Vagina (tissue), 2 donors: ENCODE data around the gene WSB1. TPM values are rescaled to one million over a fixed set of nuclear protein-coding genes. Genes with fewer than 3 reads are reported as not detected.

Experiments used
- DNase-seq, 2 donors: peaks; one replicate each; pipeline ENCODE4 v3.0.0-alpha.2; 2017; ENCODE audit errors: extremely low spot score in 2 of 2
- H3K27ac ChIP-seq: fragments of 200-600 bp; sonication (generic); one replicate; pipeline ENCODE4 v1.5.1; 2019
- H3K27me3 ChIP-seq: fragments of 200-600 bp; sonication (generic); one replicate; pipeline ENCODE4 v1.5.1; 2019
- H3K36me3 ChIP-seq, 2 donors: fragments of 200-600 bp; sonication (generic); one replicate each; pipeline ENCODE4 v1.5.1; 2017 to 2019
- H3K4me1 ChIP-seq: fragments of 200-600 bp; sonication (generic); one replicate; pipeline ENCODE4 v1.5.1; 2019
- H3K4me3 ChIP-seq, 2 donors: fragments of 200-600 bp; sonication (generic); 1 replicate in 1 of 2; 2 replicates in 1 of 2; pipeline ENCODE4 v1.5.1; 2016 to 2019
- H3K9me3 ChIP-seq: fragments of 200-600 bp; sonication (generic); one replicate; pipeline ENCODE4 v1.5.1; 2019
- CTCF ChIP-seq, 3 experiments: fragments of 450-650 bp in 2 of 3; fragments of 200-600 bp in 1 of 3; sonication (generic) in 1 of 3; IDR thresholded peaks; one replicate each; pipeline ENCODE4 v1.5.1; 2017 to 2019; ENCODE audit warnings: antibody characterized with exemption in 3 of 3, mild to moderate bottlenecking in 2 of 3, moderate library complexity in 2 of 3
- POLR2A ChIP-seq, 2 donors: fragments of 450-650 bp; IDR thresholded peaks; one replicate each; pipeline ENCODE4 v1.6.1; 2017; ENCODE audit warnings: antibody characterized with exemption in 2 of 2, mild to moderate bottlenecking in 2 of 2, moderate library complexity in 2 of 2
- POLR2AphosphoS5 ChIP-seq, 2 donors: sonication (generic); formaldehyde crosslinking; IDR thresholded peaks; one replicate each; pipeline ENCODE4 v1.9.0; 2017; ENCODE audit warnings: antibody characterized with exemption in 2 of 2, mild to moderate bottlenecking in 2 of 2, low read depth in 1 of 2; ENCODE audit not compliant: insufficient read depth in 1 of 2
- intact Hi-C: fragments of 100-400 bp; cut with DNase I; formaldehyde crosslinking; loops from one replicate; pipeline ENCODE4 v1.15.1; 2023
- total RNA-seq: library from RNA; depleted of rRNA; stranded (reverse); fragments of >200 nt; gene quantifications from one replicate; pipeline ENCODE4 v1.2.3, GENCODE V29; 2016

The WSB1 gene
- total RNA-seq, 1 donor from 2014 or later, result 158 TPM

GRCh38 chr17:27259356-27259755, 34.6 kb upstream of the WSB1 start:
- H3K27me3 ChIP-seq, result no peaks in the 10 kb centered on the region
- no peak for DNase-seq
- H3K27ac ChIP-seq, result no peak overlapping the region
- no peak overlapping the region for H3K4me3 ChIP-seq
- no peaks in the 10 kb centered on the region for H3K36me3 ChIP-seq
- H3K4me1 ChIP-seq, result peaks cover 18% of the 10 kb centered on the region
- TF ChIP-seq POLR2A (IDR thresholded peaks at IDR 0.05) (no peak), POLR2AphosphoS5 (IDR thresholded peaks at IDR 0.05; ENCODE audit: insufficient read depth in 1 of 2, low read depth in 1 of 2) (no peak)
- no peaks in the 10 kb centered on the region for H3K9me3 ChIP-seq
- intact Hi-C loops, result no loop called here

GRCh38 chr17:27263386-27263785, 30.5 kb upstream of the WSB1 start:
- no peak overlapping the region for H3K27ac ChIP-seq
- H3K9me3 ChIP-seq, result no peaks in the 10 kb centered on the region
- no peak for DNase-seq
- H3K36me3 ChIP-seq, result no peaks in the 10 kb centered on the region
- H3K4me1 ChIP-seq, result no peaks in the 10 kb centered on the region
- no peaks in the 10 kb centered on the region for H3K27me3 ChIP-seq
- intact Hi-C loops, result no loop called here
- H3K4me3 ChIP-seq, result no peak overlapping the region
- TF ChIP-seq CTCF (IDR thresholded peaks at IDR 0.05) (no peak), POLR2A (IDR thresholded peaks at IDR 0.05) (no peak), POLR2AphosphoS5 (IDR thresholded peaks at IDR 0.05; ENCODE audit: insufficient read depth in 1 of 2, low read depth in 1 of 2) (no peak)

- TF ChIP-seq POLR2AphosphoS5 (IDR thresholded peaks at IDR 0.05; ENCODE audit: insufficient read depth in 1 of 2, low read depth in 1 of 2) (no peak), POLR2A (IDR thresholded peaks at IDR 0.05) (no peak), CTCF (IDR thresholded peaks at IDR 0.05) (no peak)
- intact Hi-C loops, result no loop called here
- no peak overlapping the region for H3K27ac ChIP-seq
These were observed 29.7 kb upstream of the WSB1 start for GRCh38 chr17:27264068-27264812.

GRCh38 chr17:27265333-27265732, 28.6 kb upstream of the WSB1 start:
- Histone ChIP-seq H3K9me3 (no peaks in the 10 kb centered on the region), H3K27me3 (no peaks in the 10 kb centered on the region), H3K4me1 (no peaks in the 10 kb centered on the region), H3K27ac (no peak overlapping the region), H3K36me3 (no peaks in the 10 kb centered on the region), H3K4me3 (no peak overlapping the region)
- intact Hi-C loops, result no loop called here
- TF ChIP-seq POLR2AphosphoS5 (IDR thresholded peaks at IDR 0.05; ENCODE audit: insufficient read depth in 1 of 2, low read depth in 1 of 2) (peak in 1 of 2 donors; percentile 14), POLR2A (IDR thresholded peaks at IDR 0.05) (no peak), CTCF (IDR thresholded peaks at IDR 0.05) (no peak)
- no peak for DNase-seq

More at GRCh38 chr17:27264068-27264812, 29.7 kb upstream of the WSB1 start:
- H3K9me3 ChIP-seq, result no peaks in the 10 kb centered on the region
- no peak overlapping the region for H3K4me3 ChIP-seq
- DNase-seq, result no peak
- H3K27me3 ChIP-seq, result no peaks in the 10 kb centered on the region
- no peaks in the 10 kb centered on the region for H3K4me1 ChIP-seq
- no peaks in the 10 kb centered on the region for H3K36me3 ChIP-seq

GRCh38 chr17:27266228-27266627, 27.7 kb upstream of the WSB1 start:
- no peaks in the 10 kb centered on the region for H3K27me3 ChIP-seq
- DNase-seq, result no peak
- intact Hi-C loops, result no loop called here
- no peak overlapping the region for H3K27ac ChIP-seq
- no peaks in the 10 kb centered on the region for H3K9me3 ChIP-seq
- H3K4me3 ChIP-seq, result no peak overlapping the region
- no peaks in the 10 kb centered on the region for H3K4me1 ChIP-seq
- TF ChIP-seq POLR2AphosphoS5 (IDR thresholded peaks at IDR 0.05; ENCODE audit: insufficient read depth in 1 of 2, low read depth in 1 of 2), result no peak
- no peak for TF ChIP-seq CTCF (IDR thresholded peaks at IDR 0.05)
- TF ChIP-seq POLR2A (IDR thresholded peaks at IDR 0.05), result no peak
- H3K36me3 ChIP-seq, result no peaks in the 10 kb centered on the region
